ENCODE data around the gene CDON. TPM values are rescaled to one million over a fixed set of nuclear protein-coding genes. Genes with fewer than 3 reads are reported as not detected.
"Not testable (repeated sequence)": the region's sequence is repeated elsewhere in the genome, so short reads cannot be mapped to it uniquely, and the experiment has no call there.

The CDON gene
- total RNA-seq, 1 donor from 2014 or later: 7.7 TPM

DNA sequence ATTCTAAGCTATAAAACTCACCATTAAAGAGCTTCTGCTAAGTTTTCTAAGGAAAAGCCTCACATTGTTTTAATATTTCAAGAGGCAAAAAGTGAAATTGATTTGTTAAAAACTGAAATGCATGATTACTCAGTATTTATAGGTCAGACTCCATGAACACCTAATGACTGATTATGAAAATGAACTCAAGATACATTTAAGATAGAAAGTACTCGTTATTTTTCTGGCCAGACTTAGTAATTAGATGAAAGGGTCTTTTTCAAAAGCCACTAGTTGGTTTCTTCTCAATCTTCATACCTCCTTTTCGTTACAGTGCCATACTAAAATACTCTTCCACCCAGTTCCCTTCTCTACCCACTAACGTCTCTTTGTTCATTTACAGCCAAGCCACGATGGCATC is 60.5 kb downstream of the CDON start:
- DNase-seq (ENCODE audit: extremely low read depth, low read depth, low spot score): no peak

DNA sequence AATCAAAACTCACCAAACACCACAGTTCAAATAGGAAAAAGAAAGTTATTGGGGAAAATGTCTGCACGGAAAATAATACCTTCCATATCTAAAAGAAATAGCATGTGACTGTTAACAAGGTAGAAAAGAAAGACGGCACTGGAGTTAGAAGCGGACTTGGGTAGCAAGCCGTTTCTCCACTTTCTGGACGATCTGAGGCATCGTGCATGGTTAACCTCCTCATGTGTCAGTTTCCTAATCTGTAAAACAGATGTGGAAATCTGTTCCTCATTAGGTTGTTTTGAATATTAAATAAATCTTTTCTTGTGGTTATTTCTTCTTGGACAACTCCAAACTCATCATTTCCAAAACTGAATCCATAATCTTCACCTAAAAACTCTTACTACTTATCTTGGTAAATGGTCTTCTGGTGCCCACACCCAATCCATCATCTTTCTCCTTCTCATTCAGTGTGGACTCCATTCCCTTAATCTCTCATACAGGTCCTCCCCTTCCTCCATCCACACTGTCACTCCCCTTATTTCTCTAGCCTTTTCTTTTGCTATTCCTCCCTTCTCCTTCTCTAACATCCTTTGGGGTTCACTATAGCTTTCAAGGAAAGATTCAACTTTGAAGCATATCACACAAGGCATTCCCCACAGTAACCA is 63.3 kb downstream of the CDON start:
- no peak for DNase-seq (ENCODE audit: extremely low read depth, low read depth, low spot score)

DNA sequence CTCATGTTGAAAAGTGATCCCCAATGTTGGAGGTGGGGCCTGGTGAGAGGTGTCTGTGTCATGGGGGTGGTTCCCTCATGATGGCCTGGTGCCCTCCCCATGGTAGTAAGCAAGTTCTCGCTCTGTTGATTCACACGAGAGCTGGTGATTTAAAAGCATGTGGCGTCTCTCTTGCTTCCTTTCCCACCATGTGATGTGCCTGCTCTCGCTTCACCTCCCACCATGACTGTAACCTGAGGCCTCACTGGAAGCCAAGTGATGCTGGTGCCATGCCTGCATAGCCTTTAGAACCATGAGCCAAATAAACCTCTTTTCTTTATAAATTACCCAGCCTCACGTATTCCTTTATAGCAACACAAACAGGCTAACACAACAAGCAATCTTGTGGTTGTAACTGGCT is 64.4 kb downstream of the CDON start:
- no peak for DNase-seq (ENCODE audit: extremely low read depth, low read depth, low spot score)

DNA sequence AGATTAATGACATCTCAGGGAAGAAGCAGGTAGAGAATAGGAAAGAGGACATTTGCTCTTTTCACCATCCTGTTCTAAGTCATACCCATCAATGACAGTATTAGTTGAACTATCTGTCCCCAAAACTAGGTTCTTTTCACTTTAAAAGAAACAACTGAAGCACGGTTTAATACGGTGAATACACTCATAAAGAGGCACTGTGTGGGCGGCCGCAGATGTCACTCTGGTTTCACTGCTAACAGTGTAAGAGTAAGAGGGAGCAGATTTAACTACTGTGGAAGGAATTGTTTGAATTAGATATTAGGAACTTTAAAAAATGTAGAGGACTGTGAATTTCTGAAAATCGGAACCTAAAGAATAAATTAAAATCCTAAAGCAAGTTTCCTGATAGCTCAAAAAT is 67.4 kb downstream of the CDON start:
- no peak for DNase-seq (ENCODE audit: extremely low read depth, low read depth, low spot score)

DNA sequence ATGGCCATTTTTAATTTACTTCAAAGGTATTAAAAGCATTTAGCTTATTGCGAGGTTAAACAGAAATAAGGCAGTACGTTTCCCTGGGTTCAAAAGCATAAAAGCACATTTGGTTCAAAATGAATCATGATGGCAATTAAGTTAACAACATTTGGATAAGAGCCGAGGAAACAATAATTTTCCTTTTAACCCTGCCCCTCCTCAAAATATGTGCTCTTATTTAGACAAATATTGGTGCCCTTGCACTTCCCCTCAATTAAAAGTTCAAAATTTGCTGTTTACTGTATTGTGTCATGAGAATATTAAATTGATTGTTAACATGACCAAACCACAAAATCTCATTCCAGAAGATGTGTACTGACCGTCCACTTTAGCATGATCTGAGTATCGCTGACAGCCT is 68.2 kb downstream of the CDON start:
- no peak for DNase-seq (ENCODE audit: extremely low read depth, low read depth, low spot score)

DNA sequence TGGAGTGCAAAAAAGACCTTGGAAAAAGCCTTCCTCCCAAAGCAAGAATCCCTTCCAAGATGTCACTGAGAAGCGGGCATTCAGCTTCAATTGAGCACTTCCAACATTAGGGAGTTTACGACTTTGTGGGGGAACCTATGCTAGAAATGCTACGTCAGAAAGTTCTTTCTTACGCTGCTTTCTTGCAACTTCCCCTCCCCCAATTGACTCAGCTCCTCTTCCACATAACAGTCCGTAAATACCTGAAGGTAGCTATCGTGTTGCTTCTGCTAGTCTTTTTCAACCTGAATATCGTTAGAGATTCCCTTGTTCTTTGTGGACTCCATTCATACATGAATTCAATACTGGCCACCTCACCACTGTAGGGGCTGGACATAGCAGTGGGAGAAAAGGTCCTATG is 69.8 kb downstream of the CDON start:
- DNase-seq (ENCODE audit: extremely low read depth, low read depth, low spot score): no peak

DNA sequence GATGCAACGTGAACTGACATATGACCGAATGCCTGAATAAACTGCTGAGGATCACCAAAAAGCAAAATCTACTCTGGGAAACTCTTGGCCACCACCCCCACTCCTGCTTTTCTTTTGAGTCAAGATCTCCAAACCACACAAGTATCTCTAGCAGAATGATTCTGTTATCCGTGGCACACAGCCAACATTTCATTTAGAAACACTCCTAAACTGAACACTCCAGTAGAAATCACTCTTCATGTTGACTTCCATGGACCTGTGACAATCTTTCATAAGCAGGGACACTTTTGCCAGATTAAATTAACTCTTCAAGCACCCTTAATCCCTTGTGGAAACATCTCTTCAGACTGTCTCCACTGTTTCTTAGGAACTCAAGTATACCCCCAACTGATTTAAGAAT is 72.4 kb downstream of the CDON start:
- no peak for DNase-seq (ENCODE audit: extremely low read depth, low read depth, low spot score)

DNA sequence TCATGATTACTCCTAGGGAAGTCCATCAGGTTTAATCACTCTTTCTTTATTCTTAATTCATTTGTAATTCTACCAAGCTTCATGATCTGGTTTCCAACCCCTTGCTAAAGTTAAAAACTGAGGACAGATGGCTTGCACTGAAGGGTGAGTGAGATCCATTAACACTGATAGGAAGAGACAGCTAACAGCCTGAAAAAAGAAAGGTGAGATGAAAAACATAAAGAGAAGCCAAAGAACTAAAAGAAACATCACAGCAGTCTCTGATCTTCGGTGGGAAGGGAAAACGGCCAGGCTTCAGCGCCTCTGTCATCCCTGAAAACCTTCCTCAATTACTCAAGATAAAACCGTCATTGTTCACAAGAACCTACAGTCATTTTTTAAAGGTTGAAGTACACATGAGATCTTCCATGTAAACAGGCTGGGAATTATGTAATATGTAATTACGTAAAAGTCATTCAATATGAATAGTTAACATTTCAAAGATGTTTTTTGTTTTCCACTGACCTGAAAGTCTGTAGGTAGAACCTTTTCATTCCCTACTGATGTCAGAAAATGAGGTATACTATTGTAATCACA is 75.5 kb downstream of the CDON start:
- DNase-seq (ENCODE audit: extremely low read depth, low read depth, low spot score): no peak

DNA sequence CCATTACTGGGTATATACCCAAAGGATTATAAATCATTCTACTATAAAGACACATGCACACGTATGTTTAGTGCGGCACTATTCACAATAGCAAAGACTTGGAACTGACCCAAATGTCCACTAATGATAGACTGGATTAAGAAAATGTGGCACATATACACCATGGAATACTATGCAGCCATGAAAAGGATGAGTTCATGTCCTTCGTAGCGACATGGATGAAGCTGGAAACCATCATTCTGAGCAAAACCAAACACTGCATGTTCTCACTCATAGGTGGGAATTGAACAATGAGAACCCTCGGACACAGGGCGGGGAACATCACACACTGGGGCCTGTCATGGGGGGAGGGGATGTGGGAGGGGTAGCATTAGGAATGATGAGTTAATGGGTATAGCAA is 76.7 kb downstream of the CDON start:
- DNase-seq (ENCODE audit: extremely low read depth, low read depth, low spot score): not testable (repeated sequence)

DNA sequence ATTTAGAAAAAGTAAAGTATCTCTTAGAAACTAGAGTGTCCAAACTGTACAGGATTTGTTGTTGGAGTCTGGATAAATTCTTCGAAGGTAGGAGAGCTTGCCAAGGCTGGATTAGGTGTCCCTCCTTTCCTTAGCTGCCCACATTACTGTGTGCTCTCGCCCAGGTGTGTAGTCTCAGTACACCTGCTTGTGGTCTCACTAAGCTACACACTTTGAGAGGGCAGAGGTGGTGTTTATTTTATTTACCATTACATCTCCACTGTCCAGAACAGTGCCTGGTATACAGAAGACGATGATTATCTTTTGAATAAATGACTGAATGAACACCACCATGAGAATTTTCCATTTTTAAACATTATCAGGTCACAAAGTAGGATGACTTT is 80.3 kb downstream of the CDON start:
- DNase-seq (ENCODE audit: extremely low read depth, low read depth, low spot score): no peak

DNA sequence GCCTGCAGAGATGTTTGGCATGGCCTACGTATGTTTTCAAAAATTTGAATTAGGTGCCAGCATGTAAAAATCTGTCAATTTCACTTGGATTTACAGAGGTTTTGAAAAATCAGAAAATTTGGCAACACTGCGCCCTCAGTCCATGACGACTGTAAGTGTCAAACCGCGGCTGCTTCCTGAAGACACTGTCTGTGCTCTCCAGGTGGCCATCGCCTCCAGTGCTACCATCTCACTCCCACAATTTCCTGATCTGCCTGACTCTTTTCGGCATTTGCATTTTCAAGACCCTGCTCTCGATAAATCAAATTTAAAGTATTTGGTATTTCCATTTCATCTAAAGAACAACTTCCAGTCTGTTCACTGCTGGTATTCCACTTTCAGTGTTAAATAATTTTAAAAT is 82.2 kb downstream of the CDON start:
- no peak for DNase-seq (ENCODE audit: extremely low read depth, low read depth, low spot score)

DNA sequence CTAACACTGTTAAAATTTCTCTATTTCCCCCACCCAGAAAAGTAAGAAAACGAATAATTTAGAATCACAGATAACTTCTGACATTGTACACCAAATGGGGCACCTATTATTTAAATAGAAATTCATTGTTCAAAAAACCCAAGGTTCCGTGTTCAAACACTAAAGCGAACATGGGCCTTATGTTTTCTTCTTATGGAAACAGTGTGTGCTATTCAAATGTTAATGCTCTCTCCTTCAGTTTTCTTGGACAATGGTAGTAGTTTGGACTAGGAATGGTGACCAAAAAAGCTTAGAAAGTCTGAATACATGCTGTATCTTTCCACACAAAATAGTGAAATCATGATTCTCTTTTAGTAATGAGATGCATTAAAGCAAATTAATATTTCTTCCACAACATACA is 83.2 kb downstream of the CDON start:
- no peak for DNase-seq (ENCODE audit: extremely low read depth, low read depth, low spot score)

DNA sequence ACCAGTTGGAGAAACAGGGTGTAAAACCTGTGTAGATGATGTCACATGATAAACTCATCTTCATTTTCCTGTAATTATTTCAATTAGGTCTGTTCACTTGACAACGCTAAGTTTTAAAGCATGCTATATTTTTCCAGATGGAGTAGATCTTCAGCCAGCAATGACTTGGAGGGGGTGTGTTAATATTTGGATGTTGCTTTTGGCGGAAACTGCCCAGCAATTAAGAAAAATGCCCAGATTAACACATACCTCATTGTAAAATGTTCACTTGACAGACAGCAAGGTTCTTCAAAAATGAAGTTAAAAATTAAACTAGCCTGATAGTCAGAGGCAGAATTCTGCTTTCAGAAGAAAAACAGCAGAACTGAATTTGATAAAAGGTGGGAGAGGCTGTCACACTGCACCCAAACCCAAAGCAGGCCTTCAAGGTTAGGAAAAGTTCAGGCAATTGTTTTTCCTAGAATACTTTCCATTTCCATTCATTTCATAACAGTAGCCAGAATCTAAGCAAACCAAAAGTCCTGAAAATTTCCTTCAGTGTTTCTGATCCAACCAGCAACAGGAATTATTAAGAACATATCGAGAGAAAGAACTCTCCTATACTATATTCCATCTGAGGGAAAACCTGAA is 83.8 kb downstream of the CDON start:
- DNase-seq (ENCODE audit: extremely low read depth, low read depth, low spot score): no peak

DNA sequence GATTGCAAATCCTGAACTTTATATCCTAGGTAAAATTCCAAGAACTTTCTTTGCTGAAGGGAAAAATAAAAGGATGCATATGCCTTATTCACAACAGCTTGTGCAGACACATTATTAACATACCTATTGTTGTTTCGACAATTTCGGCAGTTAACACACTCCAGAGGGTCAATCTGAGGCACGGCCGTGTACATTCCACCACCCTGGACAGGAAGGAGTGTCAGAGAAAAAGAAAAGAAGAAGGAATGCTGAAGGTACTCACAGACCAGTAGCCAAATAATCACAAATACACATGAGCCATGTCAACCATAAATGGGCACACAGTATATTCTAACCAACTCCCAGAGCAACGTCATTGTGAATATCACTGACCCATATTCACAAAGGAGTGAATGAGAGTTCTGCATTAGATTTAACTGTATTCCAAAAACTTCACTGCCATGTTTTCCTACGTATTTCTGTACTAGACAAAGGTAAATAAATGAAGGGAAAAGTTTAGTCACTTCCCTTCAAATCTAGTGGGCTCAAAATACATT is 84.4 kb downstream of the CDON start:
- DNase-seq (ENCODE audit: extremely low read depth, low read depth, low spot score): no peak

DNA sequence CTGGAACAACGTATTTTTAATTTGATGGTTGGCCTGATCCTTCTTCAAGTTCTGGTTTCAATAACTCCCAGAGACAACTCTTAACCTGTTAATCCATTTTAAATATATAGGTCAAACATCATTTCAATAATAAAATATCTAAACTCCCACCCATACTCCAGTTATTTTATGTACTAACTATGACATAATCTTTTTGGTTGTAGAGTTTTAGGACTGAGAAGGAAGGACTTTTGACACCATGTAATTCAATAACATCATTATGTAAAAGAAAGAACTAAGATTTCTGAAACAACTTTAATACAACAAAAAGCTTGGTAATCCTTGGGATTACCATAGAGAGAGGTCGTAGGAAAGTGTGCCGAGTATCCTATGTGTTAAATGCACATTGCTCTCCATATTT is 85.3 kb downstream of the CDON start:
- DNase-seq (ENCODE audit: extremely low read depth, low read depth, low spot score): no peak

DNA sequence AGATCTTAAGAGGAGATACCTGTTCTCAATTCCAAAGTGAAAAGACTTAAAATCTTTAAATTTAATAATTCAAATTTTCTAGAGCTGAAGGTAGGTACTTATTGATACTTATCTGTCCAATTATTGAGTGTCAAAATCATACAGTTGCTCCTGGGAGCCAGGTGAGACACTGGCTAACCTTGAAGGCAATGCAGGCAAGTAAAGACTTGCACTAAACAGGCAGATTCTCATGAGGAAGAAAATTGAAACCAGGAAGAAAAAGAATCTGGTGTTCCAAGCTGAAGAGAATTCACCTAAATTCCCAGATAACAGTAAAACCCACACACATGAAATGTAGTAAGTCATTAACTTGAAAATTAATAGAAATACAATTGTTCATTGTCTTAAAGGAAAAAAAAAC is 86.5 kb downstream of the CDON start:
- DNase-seq (ENCODE audit: extremely low read depth, low read depth, low spot score): no peak

DNA sequence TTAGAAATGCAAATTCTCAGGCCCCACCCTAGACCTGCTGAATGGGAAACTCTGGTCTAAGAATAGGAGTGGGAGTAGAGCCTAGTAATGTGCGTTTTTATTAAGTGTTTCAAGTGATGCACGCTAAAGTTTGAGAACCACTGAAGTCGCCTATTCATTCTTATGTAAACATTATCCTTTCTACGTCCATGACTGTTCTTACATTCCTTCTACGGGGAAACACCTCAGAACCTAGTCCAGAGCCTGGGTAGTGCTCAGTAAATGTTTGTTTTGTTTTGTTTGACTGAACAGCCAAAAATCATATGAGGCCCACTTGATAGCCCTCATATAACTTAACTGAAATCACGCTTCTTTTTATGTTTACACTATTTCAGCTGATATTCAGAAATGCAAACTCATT is 87.0 kb downstream of the CDON start:
- DNase-seq (ENCODE audit: extremely low read depth, low read depth, low spot score): no peak

DNA sequence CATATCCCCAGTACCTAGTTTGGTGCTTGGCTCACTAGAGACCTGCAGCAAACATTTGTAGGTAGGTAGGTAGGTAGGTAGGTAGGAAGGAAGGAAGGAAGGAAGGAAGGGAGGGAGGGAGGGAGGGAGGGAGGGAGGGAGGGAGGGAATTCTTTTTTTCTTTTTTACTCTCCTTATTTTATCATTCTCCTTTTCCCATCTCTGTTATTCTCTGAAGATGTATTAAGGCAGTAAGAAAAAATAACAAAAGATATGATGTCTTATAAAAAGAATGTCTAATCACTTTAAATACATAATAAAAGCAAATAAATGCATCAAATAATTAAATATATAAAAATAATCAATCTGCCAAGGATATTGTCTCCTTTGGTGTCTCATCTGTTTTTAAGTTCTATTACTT is 88.4 kb downstream of the CDON start:
- DNase-seq (ENCODE audit: extremely low read depth, low read depth, low spot score): no peak

DNA sequence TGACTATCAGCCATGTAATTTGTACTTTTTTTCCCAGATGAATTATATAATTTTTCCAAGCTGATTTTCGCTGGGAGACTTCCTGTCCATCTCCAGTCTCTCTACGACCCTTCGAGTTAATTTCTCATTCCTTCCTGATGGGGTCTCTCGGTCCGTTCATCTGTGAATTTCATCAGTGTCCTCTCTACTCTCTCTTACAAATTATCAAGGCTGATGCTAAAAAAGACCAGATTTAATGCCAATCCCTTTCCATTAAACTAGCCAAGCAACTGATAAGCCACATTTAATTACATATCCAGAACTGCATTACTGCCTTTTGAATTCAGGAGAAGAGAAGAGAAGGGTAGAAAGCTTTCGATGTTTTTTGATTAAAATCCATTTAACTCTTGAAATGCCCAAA is 91.0 kb downstream of the CDON start:
- DNase-seq (ENCODE audit: extremely low read depth, low read depth, low spot score): no peak

DNA sequence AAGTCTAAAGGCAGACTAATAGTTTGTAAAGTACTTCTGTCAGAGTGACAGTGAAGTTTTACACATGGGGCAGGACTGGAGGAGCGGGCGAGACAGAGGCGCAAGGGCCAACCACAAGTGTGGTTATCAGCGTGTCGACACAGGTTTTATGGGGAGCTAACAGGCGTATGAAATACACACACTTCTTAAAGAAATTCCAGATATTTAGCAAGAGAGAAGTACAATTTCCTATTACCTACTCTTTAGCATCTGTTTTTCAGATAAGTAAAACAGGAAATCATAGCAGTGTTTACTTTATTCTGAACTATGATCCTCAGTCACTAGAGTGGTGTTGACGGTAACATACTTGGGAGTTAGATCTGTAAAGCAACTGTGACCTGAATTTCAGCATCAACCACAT is 94.3 kb downstream of the CDON start:
- DNase-seq (ENCODE audit: extremely low read depth, low read depth, low spot score): no peak

DNA sequence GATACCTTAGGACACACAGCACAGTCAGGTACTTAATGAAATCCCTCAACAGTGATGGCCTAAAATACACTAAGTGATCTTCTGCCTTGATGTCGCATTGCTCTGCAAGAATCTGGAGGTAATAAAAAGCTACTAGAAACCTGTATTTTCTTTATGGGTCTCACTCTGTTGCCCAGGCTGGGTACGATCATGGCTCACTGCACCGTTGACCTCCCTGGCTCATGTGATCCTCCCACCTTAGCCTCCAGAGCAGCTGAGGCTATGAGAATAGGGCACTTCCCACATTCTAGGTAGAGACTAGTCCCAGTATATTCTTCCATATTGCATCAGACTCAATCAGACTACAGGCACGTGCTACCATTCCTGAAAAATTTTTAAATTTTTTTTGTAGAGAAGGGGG is 95.2 kb downstream of the CDON start:
- DNase-seq (ENCODE audit: extremely low read depth, low read depth, low spot score): no peak

DNA sequence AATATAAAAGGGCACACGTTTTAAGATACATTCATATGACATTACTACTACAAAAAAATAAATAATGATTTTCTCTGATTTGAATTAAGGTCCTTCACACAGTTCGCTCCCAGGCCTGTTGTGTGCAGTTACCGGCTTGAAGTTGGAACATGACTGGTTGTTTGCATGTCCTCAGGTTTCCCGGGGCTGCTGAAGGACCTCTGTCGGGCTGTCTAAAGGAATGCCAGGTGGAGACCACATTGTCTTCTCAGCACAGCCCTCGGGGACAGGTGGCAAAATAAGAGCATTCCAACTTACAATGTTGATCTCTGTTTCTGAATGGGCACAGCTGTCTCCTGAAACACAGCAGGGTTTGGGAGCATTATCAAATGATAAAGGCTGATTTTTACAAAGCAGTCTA is 101.9 kb downstream of the CDON start:
- DNase-seq (ENCODE audit: extremely low read depth, low read depth, low spot score): no peak

Measured in glomerular endothelial cell (primary cell).